Measurements from ENCODE around the gene IL21R.

The IL21R gene

GRCh38 chr16:27463741-27464591 lies 62.0 kb downstream of the IL21R start:
- DNase-seq (ENCODE audit: low spot score): no peak
- TF ChIP-seq, protein P1, sequence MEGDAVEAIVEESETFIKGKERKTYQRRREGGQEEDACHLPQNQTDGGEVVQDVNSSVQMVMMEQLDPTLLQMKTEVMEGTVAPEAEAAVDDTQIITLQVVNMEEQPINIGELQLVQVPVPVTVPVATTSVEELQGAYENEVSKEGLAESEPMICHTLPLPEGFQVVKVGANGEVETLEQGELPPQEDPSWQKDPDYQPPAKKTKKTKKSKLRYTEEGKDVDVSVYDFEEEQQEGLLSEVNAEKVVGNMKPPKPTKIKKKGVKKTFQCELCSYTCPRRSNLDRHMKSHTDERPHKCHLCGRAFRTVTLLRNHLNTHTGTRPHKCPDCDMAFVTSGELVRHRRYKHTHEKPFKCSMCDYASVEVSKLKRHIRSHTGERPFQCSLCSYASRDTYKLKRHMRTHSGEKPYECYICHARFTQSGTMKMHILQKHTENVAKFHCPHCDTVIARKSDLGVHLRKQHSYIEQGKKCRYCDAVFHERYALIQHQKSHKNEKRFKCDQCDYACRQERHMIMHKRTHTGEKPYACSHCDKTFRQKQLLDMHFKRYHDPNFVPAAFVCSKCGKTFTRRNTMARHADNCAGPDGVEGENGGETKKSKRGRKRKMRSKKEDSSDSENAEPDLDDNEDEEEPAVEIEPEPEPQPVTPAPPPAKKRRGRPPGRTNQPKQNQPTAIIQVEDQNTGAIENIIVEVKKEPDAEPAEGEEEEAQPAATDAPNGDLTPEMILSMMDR (IDR thresholded peaks at IDR 0.05; ENCODE audit: extremely low read depth, missing control alignments): no peak

DNA sequence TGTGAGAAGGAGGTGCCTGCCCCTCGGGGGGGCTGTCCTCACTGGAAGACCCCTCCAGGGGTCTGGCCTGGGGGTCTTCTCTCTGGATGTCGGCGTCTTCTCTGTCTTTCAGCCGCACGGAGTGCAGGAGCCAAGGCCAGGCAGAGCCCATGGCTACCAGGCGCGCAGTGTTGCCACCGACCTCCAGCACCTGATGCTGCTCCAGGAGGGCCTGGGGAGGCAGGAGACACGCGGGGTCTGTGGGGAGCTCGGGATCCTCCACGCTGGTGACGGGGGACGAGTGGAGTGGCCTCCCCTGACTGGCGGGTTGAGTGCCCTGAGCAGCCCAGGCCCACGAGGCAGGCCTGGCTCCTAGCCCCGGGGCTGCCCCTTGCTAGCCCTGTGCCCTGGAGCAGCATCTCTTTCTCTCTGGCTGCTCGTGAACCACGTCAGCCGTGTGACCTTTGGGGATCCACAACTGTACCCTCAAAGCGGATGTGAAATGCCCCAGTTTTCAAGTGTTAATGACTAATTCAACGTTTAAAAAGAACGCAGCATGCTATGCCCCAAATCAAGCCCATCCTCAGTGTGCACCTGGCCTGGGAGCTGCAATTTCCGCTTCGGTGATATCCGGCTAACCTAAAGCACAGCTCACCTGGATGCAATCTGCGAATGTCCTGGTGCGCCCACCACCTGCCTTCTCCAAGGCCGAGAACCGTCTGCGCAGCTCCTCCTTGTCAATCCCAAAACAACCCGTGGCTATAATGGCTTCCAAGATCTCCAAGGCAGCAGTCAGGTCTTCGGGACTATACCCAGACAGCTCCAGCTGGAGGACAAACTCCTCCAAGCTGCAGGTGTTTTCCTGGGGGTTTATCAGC lies 62.9 kb downstream of the IL21R start:
- no peak for DNase-seq (ENCODE audit: low spot score)
- TF ChIP-seq, protein P1 (IDR thresholded peaks at IDR 0.05; ENCODE audit: extremely low read depth, missing control alignments): no peak

DNA sequence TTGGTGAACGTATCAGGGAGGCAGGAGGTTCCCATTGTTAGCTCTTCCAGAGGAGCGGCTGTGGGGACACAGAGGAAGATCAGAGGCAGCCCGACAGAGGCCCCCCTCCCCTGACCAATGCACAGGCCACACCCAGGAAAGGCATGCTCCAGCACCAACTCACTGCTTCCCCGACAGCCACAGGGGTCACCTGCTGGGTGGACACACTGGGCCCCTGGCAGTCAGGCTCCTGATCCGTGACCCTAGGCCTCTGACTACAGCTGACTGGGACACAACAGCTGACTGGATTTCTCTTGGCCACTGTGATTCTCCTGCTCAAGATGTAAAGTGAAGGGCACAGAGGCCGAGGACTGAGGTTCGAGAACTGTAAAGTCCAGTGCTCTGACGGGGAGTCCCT lies 63.5 kb downstream of the IL21R start:
- TF ChIP-seq, protein P1 (IDR thresholded peaks at IDR 0.05; ENCODE audit: extremely low read depth, missing control alignments): no peak
- no peak for DNase-seq (ENCODE audit: low spot score)

- TF ChIP-seq, protein P1 (IDR thresholded peaks at IDR 0.05; ENCODE audit: extremely low read depth, missing control alignments): no peak
- DNase-seq (ENCODE audit: low spot score): no peak
These were observed 67.1 kb downstream of the IL21R start for GRCh38 chr16:27468941-27469531.

- DNase-seq (ENCODE audit: low spot score): no peak
- TF ChIP-seq, protein P1 (IDR thresholded peaks at IDR 0.05; ENCODE audit: extremely low read depth, missing control alignments): no peak
These were observed 68.8 kb downstream of the IL21R start for GRCh38 chr16:27470567-27471431.

- TF ChIP-seq, protein P1 (IDR thresholded peaks at IDR 0.05; ENCODE audit: extremely low read depth, missing control alignments): no peak
- no peak for DNase-seq (ENCODE audit: low spot score)
These were observed 69.7 kb downstream of the IL21R start for GRCh38 chr16:27471661-27472060.
